ENCODE data around the gene SH2D6.
"Not testable (repeated sequence)": the region's sequence is repeated elsewhere in the genome, so short reads cannot be mapped to it uniquely, and the experiment has no call there.

- not testable (repeated sequence) for TF ChIP-seq EZH2 (IDR thresholded peaks at IDR 0.05; ENCODE audit: borderline replicate concordance); CTCF (IDR thresholded peaks at IDR 0.05; ENCODE audit: poor library complexity); EZH2phosphoT487 (IDR thresholded peaks at IDR 0.05; ENCODE audit: low read depth, severe bottlenecking, unreplicated experiment)
These were observed 4.1 kb upstream of the SH2D6 start for GRCh38 chr2:85414421-85414759.
